A673 (cell line): ENCODE measurements around the gene SYN1. TPM values are rescaled to one million over a fixed set of nuclear protein-coding genes. Genes with fewer than 3 reads are reported as not detected.
"Not testable (repeated sequence)": the region's sequence is repeated elsewhere in the genome, so short reads cannot be mapped to it uniquely, and the experiment has no call there.

Experiments used
- Bru-seq: library from RNA; stranded (reverse); fragments of 400-500 nt; gene quantifications from one replicate; lab custom pipeline; 2021; lab: Mats Ljungman, UMichigan
- BruChase-seq, 2 experiments: library from RNA; stranded (reverse); fragments of 400-500 nt; gene quantifications; one replicate each; lab custom pipeline; 2021; lab: Mats Ljungman, UMichigan
- BruUV-seq: library from RNA; stranded (reverse); fragments of 400-500 nt; replicated peaks from 2 replicates; lab custom pipeline; 2021; lab: Mats Ljungman, UMichigan
- CTCF ChIA-PET: fragments of 300-600 bp; sonication (Branson Sonifier 250); formaldehyde crosslinking; loops from one replicate; lab custom pipeline; 2022; ENCODE audit warnings: antibody characterized with exemption; lab: Charles Lee
- POLR2A ChIA-PET: fragments of 300-600 bp; sonication (Branson Sonifier 250); formaldehyde crosslinking; loops from one replicate; lab custom pipeline; 2022; ENCODE audit warnings: antibody characterized with exemption; ENCODE audit not compliant: low non-redundant PET; lab: Charles Lee
- DNase-seq: peaks from one replicate; pipeline ENCODE4 v3.0.0-alpha.2; 2015; ENCODE audit warnings: low spot score
- H3K27ac ChIP-seq: fragments of 200-600 bp; sonication (generic); 2 replicates; pipeline ENCODE4 v1.5.1; 2016; ENCODE audit warnings: mixed run types, low read depth, mild to moderate bottlenecking, mixed read lengths, antibody characterized with exemption, low read length; ENCODE audit not compliant: poor library complexity, severe bottlenecking
- H3K27me3 ChIP-seq: fragments of 200-600 bp; sonication (generic); replicated peaks from 2 replicates; pipeline ENCODE4 v1.6.1; 2017; ENCODE audit warnings: mixed run types, low read depth, mild to moderate bottlenecking, mixed read lengths, antibody characterized with exemption, low read length; ENCODE audit not compliant: insufficient read depth, poor library complexity
- H3K36me3 ChIP-seq: fragments of 200-600 bp; sonication (generic); 2 replicates; pipeline ENCODE4 v1.6.1; 2016; ENCODE audit warnings: mixed run types, mild to moderate bottlenecking, mixed read lengths, antibody characterized with exemption, low read length; ENCODE audit not compliant: insufficient read depth, poor library complexity, severe bottlenecking
- H3K4me1 ChIP-seq: fragments of 200-600 bp; sonication (generic); 2 replicates; pipeline ENCODE4 v1.6.1; 2017; ENCODE audit warnings: mixed run types, mild to moderate bottlenecking, mixed read lengths, antibody characterized with exemption, low read length; ENCODE audit not compliant: insufficient read depth, poor library complexity, severe bottlenecking
- H3K4me3 ChIP-seq: fragments of 200-600 bp; sonication (generic); 2 replicates; pipeline ENCODE4 v1.5.1; 2016; ENCODE audit warnings: low read depth, mixed run types, mild to moderate bottlenecking, mixed read lengths, low read length; ENCODE audit not compliant: poor library complexity, severe bottlenecking
- H3K9me3 ChIP-seq: fragments of 200-600 bp; sonication (generic); 2 replicates; pipeline ENCODE4 v1.6.1; 2016; ENCODE audit warnings: mixed run types, low read depth, mild to moderate bottlenecking, mixed read lengths, antibody characterized with exemption, low read length; ENCODE audit not compliant: poor library complexity, severe bottlenecking
- CTCF ChIP-seq: fragments of 300-800, 200-600 bp; sonication (generic); conservative IDR thresholded peaks from 2 replicates; pipeline ENCODE4 v1.5.1; 2017; ENCODE audit warnings: low read depth, mild to moderate bottlenecking, antibody characterized with exemption, low read length, moderate library complexity, mixed read lengths
- EZH2 ChIP-seq: fragments of 200-600 bp; sonication (generic); IDR thresholded peaks from 2 replicates; pipeline ENCODE4 v1.6.1; 2017; ENCODE audit warnings: borderline replicate concordance, low read depth, mild to moderate bottlenecking, mixed read lengths, antibody characterized with exemption, low read length; ENCODE audit not compliant: poor library complexity, severe bottlenecking
- intact Hi-C: fragments of 100-400 bp; cut with micrococcal nuclease; formaldehyde crosslinking; loops from one replicate; pipeline ENCODE4 v1.10.0; 2022; ENCODE audit not compliant: unreplicated experiment
- long read RNA-seq: library from polyadenylated mRNA; stranded (forward); transcript quantifications from one replicate; pipeline ENCODE4 v2.0.0, GENCODE V29; 2022
- total RNA-seq: library from RNA; stranded (reverse); gene quantifications from 2 replicates; pipeline ENCODE4 v1.2.3, GENCODE V29; 2021

SYN1 gene
- 8.1 and 9.2 TPM in 2 replicates for total RNA-seq
- Bru-seq, nascent RNA = percentile 44 among the genes with signal in this experiment
- BruChase-seq, experiment 1, labeled RNA remaining after a 2-hour chase = percentile 43 among the genes with signal in this experiment
- percentile 57 among the genes with signal in this experiment for BruChase-seq, experiment 2, labeled RNA remaining after a 6-hour chase
- long read RNA-seq, partial matches to known transcripts = 4 of 15 reads
- long read RNA-seq, other reads (novel, unspliced or antisense) = 5 of 15 reads

GRCh38 chrX:47619486-47620302 is at the start of gene SYN1:
TSS of gene SYN1 (minus strand) at chrX:47619857. CDS start at chrX:47619728, 129 bp downstream.
- DNase-seq = peak; percentile 87
- POLR2A ChIA-PET = no interaction called here
- Histone ChIP-seq H3K36me3 (no peaks in the 10 kb centered on the region), H3K27me3 (no peaks in the 10 kb centered on the region), H3K4me1 (no peaks in the 10 kb centered on the region), H3K27ac (no peak within 1 kb of the TSS), H3K9me3 (no peaks in the 10 kb centered on the region), H3K4me3 (peak within 1 kb of the TSS; percentile 35)
- no peak for TF ChIP-seq EZH2
- no peak for TF ChIP-seq CTCF
- CTCF ChIA-PET = no interaction called here
- intact Hi-C loops = no loop called here
- BruUV-seq = no TSS peak

- BruUV-seq, H3K9me3 ChIP-seq, H3K27me3 ChIP-seq, DNase-seq, H3K36me3 ChIP-seq, H3K4me1 ChIP-seq, H3K27ac ChIP-seq, POLR2A ChIA-PET, CTCF ChIA-PET, H3K4me3 ChIP-seq, intact Hi-C loops: not testable (repeated sequence)
These were observed 46.1 kb upstream of the SYN1 start for GRCh38 chrX:47665797-47666196.

GRCh38 chrX:47664737-47665136 is 45.1 kb upstream of the SYN1 start:
- no peak for TF ChIP-seq EZH2
- TF ChIP-seq CTCF = no peak
- BruUV-seq = no TSS peak
- no peaks in the 10 kb centered on the region for H3K9me3 ChIP-seq
- no peak for DNase-seq
- peaks cover 1% of the 10 kb centered on the region for H3K4me1 ChIP-seq
- H3K27ac ChIP-seq = no peak overlapping the region
- H3K4me3 ChIP-seq = no peak overlapping the region
- ChIA-PET POLR2A (no interaction called here), CTCF (no interaction called here)
- intact Hi-C loops = no loop called here
- no peaks in the 10 kb centered on the region for H3K27me3 ChIP-seq
- no peaks in the 10 kb centered on the region for H3K36me3 ChIP-seq
